Measurements from ENCODE around the gene ABI3BP.

Gene ABI3BP

GRCh38 chr3:100765437-100765975 is 227.7 kb downstream of the ABI3BP start:
- no peak for DNase-seq

GRCh38 chr3:100761951-100762350 is 231.3 kb downstream of the ABI3BP start:
- DNase-seq, result no peak

DNA sequence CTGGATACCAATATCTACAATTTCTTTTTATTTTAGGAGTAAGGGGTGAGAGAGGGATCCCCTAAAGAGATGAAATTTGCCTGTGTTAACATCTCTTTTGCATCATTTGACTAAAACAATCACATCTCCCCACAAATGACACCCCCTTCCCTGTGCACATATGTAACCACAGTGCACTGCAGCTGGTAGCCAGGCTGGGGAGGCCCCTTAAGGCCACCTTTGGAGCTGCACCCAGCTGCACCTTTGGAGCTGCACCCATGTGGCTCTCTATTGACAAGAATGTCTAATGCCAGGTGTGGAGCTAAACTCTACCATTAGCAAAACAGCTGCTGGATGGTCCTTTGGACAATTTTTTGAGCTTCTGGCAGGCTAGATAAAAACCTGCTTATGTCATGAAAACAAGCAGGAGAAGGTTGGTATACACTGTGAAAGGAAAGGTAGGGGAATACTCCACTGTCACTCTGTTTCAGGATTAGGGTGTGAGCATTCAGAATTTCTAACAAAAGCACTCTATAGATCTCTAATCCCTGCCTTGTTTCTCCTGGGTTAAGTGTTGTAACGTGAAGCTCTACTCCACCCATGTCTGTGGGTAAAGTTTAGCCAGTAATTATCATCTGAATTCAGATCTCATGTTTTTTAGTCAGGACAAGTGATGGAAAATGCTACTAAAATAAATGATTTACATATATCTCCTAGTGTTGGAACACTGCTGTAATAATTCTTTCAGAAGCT is 231.8 kb downstream of the ABI3BP start:
- DNase-seq, result peak; percentile 14

- DNase-seq, result no peak
Observed at GRCh38 chr3:100760377-100760776, 232.8 kb downstream of the ABI3BP start.

- no peak for DNase-seq
Observed at GRCh38 chr3:100759950-100760349, 233.3 kb downstream of the ABI3BP start.

DNA sequence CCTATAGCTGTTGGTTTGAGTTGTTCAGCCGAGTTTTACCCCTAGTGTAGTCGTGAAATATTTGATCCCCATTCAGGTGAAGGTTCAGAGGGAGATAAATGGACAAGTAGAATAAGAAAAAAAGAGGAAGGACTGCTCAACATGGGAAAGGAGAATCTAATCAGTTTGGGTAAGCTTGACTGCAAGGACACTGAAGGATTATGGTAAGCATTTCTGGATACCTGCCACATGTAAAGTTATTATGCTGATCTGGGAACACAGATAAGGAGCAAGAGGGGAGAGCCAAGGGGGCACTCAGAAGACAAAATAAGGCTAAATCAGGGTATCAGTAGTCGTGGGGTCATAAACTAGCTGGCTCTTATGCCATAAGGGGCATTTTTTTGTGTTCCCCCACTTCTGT is 234.1 kb downstream of the ABI3BP start:
- no peak for DNase-seq

DNA sequence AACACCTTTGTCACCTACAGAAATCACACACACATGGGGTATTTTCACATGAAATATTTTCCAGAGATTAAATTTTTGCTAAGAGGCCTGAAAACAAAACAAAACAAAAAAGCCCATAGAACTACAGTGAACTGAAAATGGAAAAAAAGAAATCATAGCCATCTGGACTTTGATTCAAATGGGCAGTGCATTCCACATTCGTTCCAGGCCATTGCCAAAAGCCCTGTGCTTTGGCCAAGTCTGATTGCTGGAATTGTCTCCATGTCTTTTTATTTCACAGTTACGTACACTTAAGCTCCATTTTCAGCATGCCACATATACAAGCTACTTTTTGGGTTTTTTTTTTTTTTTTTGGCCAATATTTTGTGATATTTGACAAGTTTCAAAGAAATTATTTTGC is 236.8 kb downstream of the ABI3BP start:
- no peak for DNase-seq

DNA sequence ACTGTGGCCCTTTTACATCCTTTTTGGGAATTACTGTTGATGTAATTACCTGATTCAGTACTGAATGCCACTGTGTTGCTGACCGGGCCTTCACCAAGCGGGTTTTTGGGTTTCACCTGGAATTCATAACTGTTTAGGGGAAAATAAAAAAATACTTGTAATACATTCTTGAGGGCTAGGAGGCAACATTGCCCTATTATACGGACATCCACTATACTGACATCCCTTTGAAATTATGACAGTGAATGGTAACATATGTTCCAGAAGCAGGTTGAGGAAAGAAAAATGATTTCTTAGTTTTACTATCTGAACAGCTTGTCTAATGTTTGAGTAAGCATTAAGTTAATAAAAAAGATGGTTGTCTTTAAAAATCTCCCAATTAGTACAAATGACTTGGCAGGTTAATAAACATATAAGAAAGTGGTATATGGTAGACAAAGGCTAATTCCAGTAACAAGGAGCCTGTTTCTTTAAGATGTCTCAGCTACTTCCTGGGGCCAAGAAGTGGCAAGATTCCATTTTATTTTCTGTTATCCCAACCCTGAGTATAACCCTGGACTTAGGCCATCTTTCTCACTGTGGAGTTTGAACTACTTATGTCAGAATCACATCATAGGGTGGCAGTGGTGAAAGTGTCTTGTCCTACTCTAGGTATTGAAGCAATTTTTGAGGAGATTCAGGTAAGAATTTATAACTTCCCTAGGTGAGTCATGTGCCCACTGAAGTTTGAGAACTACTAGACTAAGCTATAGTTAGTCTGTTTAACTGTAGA is 238.5 kb downstream of the ABI3BP start:
- no peak for DNase-seq

GRCh38 chr3:100753846-100754245 is 239.4 kb downstream of the ABI3BP start:
- no peak for DNase-seq

- no peak for DNase-seq
Observed at GRCh38 chr3:100748967-100749366, 244.3 kb downstream of the ABI3BP start.

- DNase-seq, result no peak
Observed at GRCh38 chr3:100748220-100748619, 245.0 kb downstream of the ABI3BP start.

GRCh38 chr3:100746092-100746491 is 247.1 kb downstream of the ABI3BP start:
- DNase-seq, result no peak

DNA sequence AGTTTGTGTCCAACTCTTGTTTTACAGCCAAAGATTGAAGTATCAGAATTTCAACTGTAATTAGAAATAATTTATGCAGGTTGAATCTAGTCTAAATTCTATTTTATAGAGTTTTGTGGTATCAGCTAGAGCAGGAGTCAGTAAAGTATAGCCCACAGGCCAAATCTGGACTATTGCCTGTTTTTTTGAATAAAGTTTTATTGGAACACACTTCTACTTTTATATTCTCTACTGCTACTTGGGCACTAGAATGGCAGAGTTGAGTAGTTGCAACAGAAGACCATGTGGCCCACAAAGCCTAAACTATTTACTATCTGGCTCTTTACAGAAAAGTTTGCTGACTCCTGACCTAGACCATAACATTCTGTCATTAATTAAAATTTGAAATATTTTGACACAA is 247.6 kb downstream of the ABI3BP start:
- DNase-seq, result no peak

GRCh38 chr3:100744671-100745070 is 248.6 kb downstream of the ABI3BP start:
- no peak for DNase-seq

- DNase-seq, result no peak
Observed at GRCh38 chr3:100743535-100743934, 249.7 kb downstream of the ABI3BP start.

DNA sequence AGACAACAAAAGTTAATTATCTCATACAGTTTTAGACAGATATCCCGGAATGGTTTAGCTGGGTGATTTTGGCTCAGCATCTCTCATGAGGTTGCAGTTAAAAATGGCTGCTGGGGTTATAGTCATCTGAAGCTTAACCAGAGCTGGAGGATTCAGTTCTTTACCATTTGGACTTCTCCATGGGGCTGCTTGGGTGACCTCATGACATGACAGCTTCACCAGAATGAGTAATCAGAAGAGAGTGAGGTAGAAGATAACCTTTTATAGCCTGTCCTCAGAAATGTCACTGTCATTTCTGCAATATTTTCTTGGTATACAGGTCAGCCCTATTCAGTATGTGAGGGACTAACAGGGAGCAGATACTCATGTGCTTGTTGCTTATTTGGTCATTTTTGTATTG is 253.0 kb downstream of the ABI3BP start:
- peak; percentile 49 for DNase-seq

- DNase-seq, result peak; percentile 14
Observed at GRCh38 chr3:100737334-100737733, 255.9 kb downstream of the ABI3BP start.

- no peak for DNase-seq
Observed at GRCh38 chr3:100732435-100732834, 260.8 kb downstream of the ABI3BP start.

- DNase-seq, result no peak
Observed at GRCh38 chr3:100730524-100730923, 262.7 kb downstream of the ABI3BP start.

GRCh38 chr3:100726706-100727105 is 266.5 kb downstream of the ABI3BP start:
- no peak for DNase-seq

- DNase-seq, result no peak
Observed at GRCh38 chr3:100725935-100726513, 267.2 kb downstream of the ABI3BP start.

DNA sequence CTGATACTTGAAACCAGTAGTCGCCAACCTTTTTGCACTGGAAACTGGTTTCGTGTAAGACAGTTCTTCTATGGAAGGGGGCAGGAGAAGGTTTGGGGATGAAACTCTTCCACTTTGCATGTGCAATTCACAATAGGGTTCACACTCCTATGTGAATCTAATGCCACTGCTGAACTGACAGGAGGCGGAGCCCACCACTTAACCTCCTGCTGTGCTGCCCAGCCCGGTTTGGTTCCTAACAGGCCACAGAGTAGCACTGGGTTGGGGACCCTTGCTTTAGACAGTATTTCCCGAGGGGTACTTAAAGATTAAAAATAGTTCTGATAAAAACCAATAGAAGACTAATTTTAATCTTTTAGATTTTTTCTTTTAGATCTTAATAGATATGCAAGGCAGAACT is 272.8 kb downstream of the ABI3BP start:
- DNase-seq, result no peak

DNA sequence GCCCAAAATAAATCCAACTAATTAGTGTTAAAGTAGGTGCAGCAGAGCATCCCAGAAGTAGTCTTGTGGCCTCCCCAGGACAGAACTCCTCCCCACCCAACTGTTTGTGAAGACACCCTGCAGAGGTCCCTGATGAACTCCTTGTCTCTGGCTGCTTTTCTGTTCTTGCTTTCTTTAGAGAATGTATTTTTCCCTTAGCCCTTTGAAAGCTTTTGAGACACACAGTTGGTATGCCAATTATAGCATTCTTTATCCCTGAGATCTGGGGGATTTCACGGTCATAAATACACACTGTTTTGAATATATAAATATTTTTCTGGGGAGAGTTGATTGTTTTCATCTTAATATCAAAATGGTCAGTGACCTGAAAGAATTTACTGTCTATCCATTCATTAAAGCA is 274.1 kb downstream of the ABI3BP start:
- DNase-seq, result no peak

Measured in activated CD4-positive, alpha-beta T cell treated with anti-CD3 and anti-CD28 coated beads, Interleukin-2, Interleukin-6, amounts not matched to agents 100 ng/mL and 50 ng/mL, durations not matched to agents 16 hours and 8 hours (primary cell).